Measurements from ENCODE around the gene ESAM. TPM values are rescaled to one million over a fixed set of nuclear protein-coding genes. Genes with fewer than 3 reads are reported as not detected.

The ESAM gene
- polyA plus RNA-seq, 1 donor (not counting 4 experiments of a cell fraction or from before 2014, with no cell fraction given) = 0.04 TPM

GRCh38 chr11:124799348-124800225 is 37.5 kb upstream of the ESAM start:
- peak overlapping the region; percentile 88 for H2AFZ ChIP-seq (ENCODE audit: control insufficient read depth, low read length)
- TF ChIP-seq EZH2 (IDR thresholded peaks at IDR 0.05; ENCODE audit: low read length) (no peak), CTCF (optimal IDR thresholded peaks at IDR 0.05 in 1 of 3, IDR thresholded peaks at IDR 0.05 in 1 of 3, conservative IDR thresholded peaks at IDR 0.05 in 1 of 3; ENCODE audit: extremely low read depth in 1 of 3, insufficient read depth in 2 of 3, low read length in 3 of 3) (no peak)

GRCh38 chr11:124798991-124799347 is 36.9 kb upstream of the ESAM start:
- dilution Hi-C loops (cut with MboI; ENCODE audit: extremely low pct_ligation_motif_present, low sequenced_read_pairs) = no loop called here
- H3K36me3 ChIP-seq (ENCODE audit: control insufficient read depth in 2 of 2, extremely low read depth in 1 of 2, insufficient read depth in 2 of 2, low read length in 2 of 2) = no peaks in the 10 kb centered on the region
- peak overlapping the region; percentile 43 for H3K27ac ChIP-seq (ENCODE audit: control insufficient read depth, insufficient read depth, low read length)
- H3K9ac ChIP-seq (ENCODE audit: control insufficient read depth, extremely low read depth, insufficient read depth, low read length) = peak overlapping the region; percentile 76
- DNase-seq (ENCODE audit: low read depth, low spot score) = no peak
- H3K9me1 ChIP-seq (ENCODE audit: control insufficient read depth, extremely low read depth, insufficient read depth, low read length) = no peaks in the 10 kb centered on the region
- no peaks in the 10 kb centered on the region for H3K27me3 ChIP-seq (ENCODE audit: control insufficient read depth, extremely low read depth, insufficient read depth, low read length)
- H3K4me1 ChIP-seq (ENCODE audit: control insufficient read depth, extremely low read depth, insufficient read depth, low read length) = peaks cover 20% of the 10 kb centered on the region
- no peak for FAIRE-seq
- peak overlapping the region; percentile 66 for H2AFZ ChIP-seq (ENCODE audit: control insufficient read depth, low read length)
- peak overlapping the region; percentile 99 for H3K4me2 ChIP-seq (ENCODE audit: control insufficient read depth, extremely low read depth, insufficient read depth, low read depth, low read length)
- H4K20me1 ChIP-seq (ENCODE audit: control insufficient read depth, extremely low read depth, insufficient read depth, low read length) = peaks cover 2% of the 10 kb centered on the region
- H3K79me2 ChIP-seq (ENCODE audit: control insufficient read depth, insufficient read depth, low read length) = peaks cover 46% of the 10 kb centered on the region
- H3K4me3 ChIP-seq (ENCODE audit: control insufficient read depth in 2 of 3, extremely low read depth in 1 of 3, insufficient read depth in 2 of 3, low read depth in 1 of 3, low read length in 3 of 3) = peak overlapping the region; percentile 83 to 85 (median 84)
- TF ChIP-seq EZH2 (IDR thresholded peaks at IDR 0.05; ENCODE audit: low read length) (no peak), CTCF (optimal IDR thresholded peaks at IDR 0.05 in 1 of 3, IDR thresholded peaks at IDR 0.05 in 1 of 3, conservative IDR thresholded peaks at IDR 0.05 in 1 of 3; ENCODE audit: extremely low read depth in 1 of 3, insufficient read depth in 2 of 3, low read length in 3 of 3) (no peak)
- no peaks in the 10 kb centered on the region for H3K9me3 ChIP-seq (ENCODE audit: control insufficient read depth, low read depth, low read length)

More at GRCh38 chr11:124799348-124800225, 37.5 kb upstream of the ESAM start:
- peaks cover 20% of the 10 kb centered on the region for H3K4me1 ChIP-seq (ENCODE audit: control insufficient read depth, extremely low read depth, insufficient read depth, low read length)
- H3K9ac ChIP-seq (ENCODE audit: control insufficient read depth, extremely low read depth, insufficient read depth, low read length) = peak overlapping the region; percentile 76
- no peaks in the 10 kb centered on the region for H3K9me1 ChIP-seq (ENCODE audit: control insufficient read depth, extremely low read depth, insufficient read depth, low read length)
- FAIRE-seq (no peak), DNase-seq (ENCODE audit: low read depth, low spot score) (no peak)
- dilution Hi-C loops (cut with MboI; ENCODE audit: extremely low pct_ligation_motif_present, low sequenced_read_pairs) = no loop called here
- no peaks in the 10 kb centered on the region for H3K9me3 ChIP-seq (ENCODE audit: control insufficient read depth, low read depth, low read length)
- H3K36me3 ChIP-seq (ENCODE audit: control insufficient read depth in 2 of 2, extremely low read depth in 1 of 2, insufficient read depth in 2 of 2, low read length in 2 of 2) = no peaks in the 10 kb centered on the region
- H3K4me3 ChIP-seq (ENCODE audit: control insufficient read depth in 2 of 3, extremely low read depth in 1 of 3, insufficient read depth in 2 of 3, low read depth in 1 of 3, low read length in 3 of 3) = peak overlapping the region; percentile 83 to 85 (median 84)
- H3K27ac ChIP-seq (ENCODE audit: control insufficient read depth, insufficient read depth, low read length) = peak overlapping the region; percentile 53
- peaks cover 2% of the 10 kb centered on the region for H4K20me1 ChIP-seq (ENCODE audit: control insufficient read depth, extremely low read depth, insufficient read depth, low read length)
- peaks cover 45% of the 10 kb centered on the region for H3K79me2 ChIP-seq (ENCODE audit: control insufficient read depth, insufficient read depth, low read length)
- H3K4me2 ChIP-seq (ENCODE audit: control insufficient read depth, extremely low read depth, insufficient read depth, low read depth, low read length) = peak overlapping the region; percentile 99
- no peaks in the 10 kb centered on the region for H3K27me3 ChIP-seq (ENCODE audit: control insufficient read depth, extremely low read depth, insufficient read depth, low read length)
